RWPE2 (cell line): ENCODE measurements around the gene IRF2BPL.

Source experiments
- ATAC-seq: fragments of 200-7000 bp; cut with Tn5 transposase; 3 replicates; pipeline ENCODE4 v1.9.1; 2021; ENCODE audit warnings: low read depth
- DNase-seq: peaks from one replicate; pipeline ENCODE4 v3.0.0-alpha.2; 2020; ENCODE audit warnings: low spot score
- H3K27ac ChIP-seq: fragments of 450-650 bp; 2 replicates; pipeline ENCODE4 v1.5.1; 2017; ENCODE audit warnings: mild to moderate bottlenecking; ENCODE audit not compliant: poor library complexity, severe bottlenecking
- H3K27me3 ChIP-seq: fragments of 250-450 bp; sonication (Bioruptor Pico); 2 replicates; pipeline ENCODE4 v1.5.1; 2021; ENCODE audit warnings: mild to moderate bottlenecking, moderate library complexity; ENCODE audit not compliant: insufficient read depth, poor library complexity, severe bottlenecking
- H3K36me3 ChIP-seq: fragments of 250-450 bp; sonication (Bioruptor Pico); 2 replicates; pipeline ENCODE4 v1.5.1; 2020; ENCODE audit warnings: low read depth, mild to moderate bottlenecking, moderate library complexity
- H3K4me1 ChIP-seq: fragments of 250-450 bp; sonication (Bioruptor Pico); 2 replicates; pipeline ENCODE4 v1.5.1; 2021; ENCODE audit warnings: mild to moderate bottlenecking, moderate library complexity; ENCODE audit not compliant: insufficient read depth, poor library complexity, severe bottlenecking
- H3K4me3 ChIP-seq: fragments of 250-450 bp; sonication (Bioruptor Pico); 2 replicates; pipeline ENCODE4 v1.5.1; 2021; ENCODE audit warnings: mild to moderate bottlenecking, moderate library complexity; ENCODE audit not compliant: severe bottlenecking
- H3K9me3 ChIP-seq: fragments of 250-450 bp; sonication (Bioruptor Pico); 2 replicates; pipeline ENCODE4 v1.5.1; 2021; ENCODE audit warnings: mild to moderate bottlenecking, moderate library complexity; ENCODE audit not compliant: severe bottlenecking
- CTCF ChIP-seq: fragments of 450-650 bp; IDR thresholded peaks from one replicate; pipeline ENCODE4 v1.5.1; 2017; ENCODE audit warnings: mild to moderate bottlenecking, moderate library complexity; ENCODE audit not compliant: poor library complexity, severe bottlenecking

IRF2BPL gene

DNA sequence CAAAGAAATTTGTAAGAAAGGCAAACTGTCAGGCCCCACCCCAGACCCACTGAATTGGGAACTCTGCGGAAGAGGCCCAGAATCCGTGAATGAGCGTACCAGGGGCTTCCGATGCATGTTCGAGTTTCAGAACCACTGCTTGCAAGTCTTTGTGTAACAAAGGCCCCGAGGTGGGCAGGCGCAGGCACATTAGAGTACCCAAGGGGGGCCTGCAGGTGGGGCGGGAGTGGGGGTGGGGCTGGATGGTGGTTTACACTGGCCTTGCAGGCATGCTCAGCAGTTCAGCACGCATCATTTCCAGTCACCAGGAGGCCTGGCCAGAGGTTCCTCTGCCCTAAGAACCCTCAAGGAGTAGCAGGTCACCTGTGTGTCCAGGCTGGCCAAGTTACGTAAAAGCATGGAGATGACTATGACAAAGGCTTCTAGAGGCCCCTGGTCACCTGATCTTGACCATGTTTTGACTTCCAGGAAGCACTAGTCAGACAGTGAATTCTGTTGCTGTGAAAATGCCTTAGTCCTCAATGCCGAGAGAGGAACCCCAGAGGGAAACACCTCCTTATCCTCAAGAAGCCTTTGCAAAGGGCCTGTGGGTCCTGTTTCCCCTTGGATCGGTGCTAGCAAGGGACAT is 33.2 kb upstream of the IRF2BPL start:
- Histone ChIP-seq H3K4me3 (no peak overlapping the region), H3K36me3 (no peaks in the 10 kb centered on the region), H3K27ac (no peak overlapping the region), H3K9me3 (no peaks in the 10 kb centered on the region), H3K4me1 (no peaks in the 10 kb centered on the region), H3K27me3 (no peaks in the 10 kb centered on the region)
- no peak for TF ChIP-seq CTCF
- no peak for DNase-seq
- ATAC-seq = no peak

- H3K9me3 ChIP-seq = peaks cover 9% of the 10 kb centered on the region
- ATAC-seq (peak; percentile 92), DNase-seq (no peak)
- no peaks in the 10 kb centered on the region for H3K27me3 ChIP-seq
- no peak overlapping the region for H3K27ac ChIP-seq
- H3K36me3 ChIP-seq = no peaks in the 10 kb centered on the region
- no peaks in the 10 kb centered on the region for H3K4me1 ChIP-seq
- H3K4me3 ChIP-seq = no peak overlapping the region
- peak; percentile 48 for TF ChIP-seq CTCF
These were observed 30.9 kb upstream of the IRF2BPL start for GRCh38 chr14:77059276-77059915.

- H3K4me3 ChIP-seq = no peak overlapping the region
- DNase-seq = no peak
- H3K36me3 ChIP-seq = no peaks in the 10 kb centered on the region
- TF ChIP-seq CTCF = no peak
- H3K27me3 ChIP-seq = no peaks in the 10 kb centered on the region
- H3K27ac ChIP-seq = no peak overlapping the region
- no peak for ATAC-seq
- H3K4me1 ChIP-seq = no peaks in the 10 kb centered on the region
- peaks cover 9% of the 10 kb centered on the region for H3K9me3 ChIP-seq
These were observed 30.3 kb upstream of the IRF2BPL start for GRCh38 chr14:77058785-77059184.

- peaks cover 9% of the 10 kb centered on the region for H3K9me3 ChIP-seq
- no peak overlapping the region for H3K27ac ChIP-seq
- no peaks in the 10 kb centered on the region for H3K36me3 ChIP-seq
- H3K4me3 ChIP-seq = no peak overlapping the region
- H3K4me1 ChIP-seq = no peaks in the 10 kb centered on the region
- no peak for TF ChIP-seq CTCF
- DNase-seq = no peak
- no peaks in the 10 kb centered on the region for H3K27me3 ChIP-seq
- no peak for ATAC-seq
These were observed 29.6 kb upstream of the IRF2BPL start for GRCh38 chr14:77058117-77058516.

DNA sequence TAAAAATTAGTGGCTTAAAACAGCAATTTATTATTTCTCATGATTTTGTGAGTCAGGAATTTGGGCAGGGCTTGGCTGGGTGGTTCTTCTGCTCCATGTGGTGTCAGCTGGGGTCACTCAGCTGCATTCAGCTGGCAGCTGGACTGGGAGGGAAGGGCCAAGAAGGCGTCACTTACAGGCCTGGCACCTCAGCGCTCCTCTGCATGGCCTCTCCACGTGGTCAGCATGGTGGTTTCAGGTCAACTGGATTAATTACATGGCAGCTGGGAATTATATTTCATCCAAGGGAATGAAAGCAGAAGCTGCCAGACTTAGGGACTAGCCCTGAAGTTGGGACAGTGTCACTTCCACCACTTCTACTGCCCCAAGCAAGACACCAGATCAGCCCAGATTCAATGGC is 27.5 kb upstream of the IRF2BPL start:
- no peaks in the 10 kb centered on the region for H3K36me3 ChIP-seq
- DNase-seq (no peak), ATAC-seq (no peak)
- peaks cover 9% of the 10 kb centered on the region for H3K9me3 ChIP-seq
- H3K27me3 ChIP-seq = no peaks in the 10 kb centered on the region
- no peak overlapping the region for H3K27ac ChIP-seq
- H3K4me1 ChIP-seq = peaks cover 6% of the 10 kb centered on the region
- H3K4me3 ChIP-seq = no peak overlapping the region
- no peak for TF ChIP-seq CTCF
